HCT116 (cell line): ENCODE data around the gene VRTN.

Experiments used
- CEBPB ChIP-seq: IDR thresholded peaks from 2 replicates; pipeline ENCODE4 v1.6.1; 2012; ENCODE audit warnings: low read depth
- CTCF ChIP-seq, 3 experiments: fragments of 200-600 bp in 1 of 3; sonication (generic) in 1 of 3; IDR thresholded peaks in 2 of 3; conservative IDR thresholded peaks in 1 of 3; 2 replicates each; pipeline ENCODE4 v1.5.1; 2012 to 2017; ENCODE audit warnings: low read depth in 2 of 3, low read length in 2 of 3, antibody characterized with exemption in 1 of 3, borderline replicate concordance in 1 of 3, control low read depth in 1 of 3, mild to moderate bottlenecking in 1 of 3, mixed read lengths in 1 of 3, mixed run types in 1 of 3, moderate library complexity in 1 of 3; ENCODE audit not compliant: insufficient read depth in 1 of 3
- EGR1 ChIP-seq: IDR thresholded peaks from 2 replicates; pipeline ENCODE4 v1.6.1; 2012; ENCODE audit warnings: low read depth
- EZH2 ChIP-seq: fragments of 200-600 bp; sonication (generic); IDR thresholded peaks from 2 replicates; pipeline ENCODE4 v1.6.1; 2017; ENCODE audit warnings: antibody characterized with exemption, mixed run types
- EZH2phosphoT487 ChIP-seq: fragments of 200-600 bp; IDR thresholded peaks from 2 replicates; pipeline ENCODE4 v1.6.1; 2018; ENCODE audit warnings: antibody characterized with exemption, borderline replicate concordance
- POLR2A ChIP-seq: IDR thresholded peaks from 2 replicates; pipeline ENCODE4 v1.7.0; 2011; ENCODE audit warnings: borderline replicate concordance; ENCODE audit not compliant: insufficient read depth, insufficient read length; ENCODE audit errors: extremely low read depth
- POLR2AphosphoS5 ChIP-seq: IDR thresholded peaks from 2 replicates; pipeline ENCODE4 v1.6.1; 2011; ENCODE audit warnings: mild to moderate bottlenecking, low read depth, low read length, moderate library complexity
- RAD21 ChIP-seq: IDR thresholded peaks from 2 replicates; pipeline ENCODE4 v1.6.1; 2012; ENCODE audit warnings: low read depth, mild to moderate bottlenecking
- SIN3A ChIP-seq: IDR thresholded peaks from 2 replicates; pipeline ENCODE4 v1.6.1; 2012; ENCODE audit warnings: low read depth
- YY1 ChIP-seq: IDR thresholded peaks from 2 replicates; pipeline ENCODE4 v1.6.1; 2011; ENCODE audit warnings: low read length, low read depth, moderate library complexity, mild to moderate bottlenecking; ENCODE audit not compliant: insufficient replicate concordance; ENCODE audit errors: extremely low read depth
- ZFX ChIP-seq: fragments of 450-650 bp; IDR thresholded peaks from 2 replicates; pipeline ENCODE4 v1.6.1; 2017
- ZNF274 ChIP-seq: fragments of 200-500 bp; sonication (Bioruptor generic); IDR thresholded peaks from 2 replicates; pipeline ENCODE4 v1.6.1; 2014; ENCODE audit warnings: mild to moderate bottlenecking, low read depth, low read length, inconsistent platforms
- TF ChIP-seq, protein P1 (sequence below): IDR thresholded peaks from 2 replicates; pipeline ENCODE4 v1.6.1; 2012
- TF ChIP-seq, protein P2 (sequence below): IDR thresholded peaks from 2 replicates; pipeline ENCODE4 v1.6.1; 2012; ENCODE audit warnings: low read depth

- TF ChIP-seq CTCF (IDR thresholded peaks at IDR 0.05 in 2 of 3, conservative IDR thresholded peaks at IDR 0.05 in 1 of 3; ENCODE audit: borderline replicate concordance in 1 of 3, insufficient read depth in 1 of 3, low read depth in 2 of 3, low read length in 2 of 3) (no peak), POLR2A (no peak), EZH2phosphoT487 (no peak), POLR2AphosphoS5 (no peak), CEBPB (no peak), ZNF274 (no peak), EGR1 (no peak), EZH2 (no peak), YY1 (no peak), SIN3A (no peak), ZFX (no peak), RAD21 (no peak)
- TF ChIP-seq, protein P1, sequence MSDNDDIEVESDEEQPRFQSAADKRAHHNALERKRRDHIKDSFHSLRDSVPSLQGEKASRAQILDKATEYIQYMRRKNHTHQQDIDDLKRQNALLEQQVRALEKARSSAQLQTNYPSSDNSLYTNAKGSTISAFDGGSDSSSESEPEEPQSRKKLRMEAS: no peak
- TF ChIP-seq, protein P2, sequence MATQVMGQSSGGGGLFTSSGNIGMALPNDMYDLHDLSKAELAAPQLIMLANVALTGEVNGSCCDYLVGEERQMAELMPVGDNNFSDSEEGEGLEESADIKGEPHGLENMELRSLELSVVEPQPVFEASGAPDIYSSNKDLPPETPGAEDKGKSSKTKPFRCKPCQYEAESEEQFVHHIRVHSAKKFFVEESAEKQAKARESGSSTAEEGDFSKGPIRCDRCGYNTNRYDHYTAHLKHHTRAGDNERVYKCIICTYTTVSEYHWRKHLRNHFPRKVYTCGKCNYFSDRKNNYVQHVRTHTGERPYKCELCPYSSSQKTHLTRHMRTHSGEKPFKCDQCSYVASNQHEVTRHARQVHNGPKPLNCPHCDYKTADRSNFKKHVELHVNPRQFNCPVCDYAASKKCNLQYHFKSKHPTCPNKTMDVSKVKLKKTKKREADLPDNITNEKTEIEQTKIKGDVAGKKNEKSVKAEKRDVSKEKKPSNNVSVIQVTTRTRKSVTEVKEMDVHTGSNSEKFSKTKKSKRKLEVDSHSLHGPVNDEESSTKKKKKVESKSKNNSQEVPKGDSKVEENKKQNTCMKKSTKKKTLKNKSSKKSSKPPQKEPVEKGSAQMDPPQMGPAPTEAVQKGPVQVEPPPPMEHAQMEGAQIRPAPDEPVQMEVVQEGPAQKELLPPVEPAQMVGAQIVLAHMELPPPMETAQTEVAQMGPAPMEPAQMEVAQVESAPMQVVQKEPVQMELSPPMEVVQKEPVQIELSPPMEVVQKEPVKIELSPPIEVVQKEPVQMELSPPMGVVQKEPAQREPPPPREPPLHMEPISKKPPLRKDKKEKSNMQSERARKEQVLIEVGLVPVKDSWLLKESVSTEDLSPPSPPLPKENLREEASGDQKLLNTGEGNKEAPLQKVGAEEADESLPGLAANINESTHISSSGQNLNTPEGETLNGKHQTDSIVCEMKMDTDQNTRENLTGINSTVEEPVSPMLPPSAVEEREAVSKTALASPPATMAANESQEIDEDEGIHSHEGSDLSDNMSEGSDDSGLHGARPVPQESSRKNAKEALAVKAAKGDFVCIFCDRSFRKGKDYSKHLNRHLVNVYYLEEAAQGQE: no peak
Measured at GRCh38 chr14:74380845-74381244, 32.6 kb downstream of the VRTN start.
